Prostate gland (tissue), 2 donors: ENCODE measurements around the gene AUTS2.

Experiments used
- POLR2AphosphoS5 ChIP-seq: sonication (generic); formaldehyde crosslinking; IDR thresholded peaks from one replicate; pipeline ENCODE4 v1.6.1; 2017; ENCODE audit warnings: antibody characterized with exemption
- TF ChIP-seq, protein P1 (sequence below), 4 experiments: fragments of 200-600 bp in 2 of 4; fragments of 450-650 bp in 2 of 4; sonication (generic) in 2 of 4; IDR thresholded peaks; 1 replicate in 3 of 4; 2 replicates in 1 of 4; pipeline ENCODE4 v1.5.1; 2016 to 2019; ENCODE audit warnings: antibody characterized with exemption in 4 of 4, mild to moderate bottlenecking in 2 of 4, moderate library complexity in 2 of 4

DNA sequence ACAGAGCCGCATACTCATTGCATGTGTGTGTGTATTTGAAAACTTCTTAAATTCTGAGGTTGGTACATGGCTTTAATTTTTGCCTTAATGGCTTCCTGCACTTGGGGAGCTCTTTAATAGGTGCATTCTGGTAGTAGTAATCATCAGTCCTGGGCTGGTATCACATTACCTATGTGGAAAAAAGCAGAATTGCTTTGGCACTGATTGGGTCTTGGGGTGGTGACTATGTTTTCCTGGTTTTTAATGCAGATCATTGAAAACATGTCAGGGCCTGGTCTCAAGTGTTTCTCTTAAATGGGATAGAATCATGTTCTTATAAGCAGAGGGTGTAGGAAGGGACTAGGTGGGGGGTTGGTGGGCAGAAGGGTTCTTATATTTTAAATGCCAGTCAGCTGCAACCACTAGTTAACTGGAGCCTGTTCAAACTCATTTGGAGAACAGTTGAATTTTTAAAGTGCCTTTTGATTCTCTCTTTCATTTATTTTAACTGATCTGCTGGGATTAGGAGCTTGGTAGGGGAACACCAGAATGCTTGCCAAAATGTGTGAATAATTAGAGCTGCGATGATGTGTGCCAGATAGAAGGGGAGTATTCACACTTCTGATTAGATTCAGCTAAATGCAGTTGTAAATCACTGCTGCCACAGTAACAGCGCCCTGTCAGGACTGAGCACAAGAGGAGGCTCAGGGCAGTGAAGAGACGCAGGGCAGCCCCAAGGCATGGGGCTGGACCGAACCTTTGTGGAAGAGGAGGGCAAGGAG lies 900.1 kb downstream of the AUTS2 start:
- no peak for TF ChIP-seq POLR2AphosphoS5
- TF ChIP-seq, protein P1, sequence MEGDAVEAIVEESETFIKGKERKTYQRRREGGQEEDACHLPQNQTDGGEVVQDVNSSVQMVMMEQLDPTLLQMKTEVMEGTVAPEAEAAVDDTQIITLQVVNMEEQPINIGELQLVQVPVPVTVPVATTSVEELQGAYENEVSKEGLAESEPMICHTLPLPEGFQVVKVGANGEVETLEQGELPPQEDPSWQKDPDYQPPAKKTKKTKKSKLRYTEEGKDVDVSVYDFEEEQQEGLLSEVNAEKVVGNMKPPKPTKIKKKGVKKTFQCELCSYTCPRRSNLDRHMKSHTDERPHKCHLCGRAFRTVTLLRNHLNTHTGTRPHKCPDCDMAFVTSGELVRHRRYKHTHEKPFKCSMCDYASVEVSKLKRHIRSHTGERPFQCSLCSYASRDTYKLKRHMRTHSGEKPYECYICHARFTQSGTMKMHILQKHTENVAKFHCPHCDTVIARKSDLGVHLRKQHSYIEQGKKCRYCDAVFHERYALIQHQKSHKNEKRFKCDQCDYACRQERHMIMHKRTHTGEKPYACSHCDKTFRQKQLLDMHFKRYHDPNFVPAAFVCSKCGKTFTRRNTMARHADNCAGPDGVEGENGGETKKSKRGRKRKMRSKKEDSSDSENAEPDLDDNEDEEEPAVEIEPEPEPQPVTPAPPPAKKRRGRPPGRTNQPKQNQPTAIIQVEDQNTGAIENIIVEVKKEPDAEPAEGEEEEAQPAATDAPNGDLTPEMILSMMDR (IDR thresholded peaks at IDR 0.05), result no peak
